C4-2B (cell line): Measurements from ENCODE around the gene SLC2A6.
"Not testable (repeated sequence)": the region's sequence is repeated elsewhere in the genome, so short reads cannot be mapped to it uniquely, and the experiment has no call there.

ENCODE experiments used
- H3K27ac ChIP-seq: fragments of 450-650 bp; 2 replicates; pipeline ENCODE4 v1.5.1; 2017
- ZFX ChIP-seq: fragments of 450-650 bp; IDR thresholded peaks from 2 replicates; pipeline ENCODE4 v1.6.1; 2017
- TF ChIP-seq, protein P1 (sequence below): fragments of 450-650 bp; conservative IDR thresholded peaks from 2 replicates; pipeline ENCODE4 v1.5.1; 2017; ENCODE audit warnings: mild to moderate bottlenecking

The SLC2A6 gene

DNA sequence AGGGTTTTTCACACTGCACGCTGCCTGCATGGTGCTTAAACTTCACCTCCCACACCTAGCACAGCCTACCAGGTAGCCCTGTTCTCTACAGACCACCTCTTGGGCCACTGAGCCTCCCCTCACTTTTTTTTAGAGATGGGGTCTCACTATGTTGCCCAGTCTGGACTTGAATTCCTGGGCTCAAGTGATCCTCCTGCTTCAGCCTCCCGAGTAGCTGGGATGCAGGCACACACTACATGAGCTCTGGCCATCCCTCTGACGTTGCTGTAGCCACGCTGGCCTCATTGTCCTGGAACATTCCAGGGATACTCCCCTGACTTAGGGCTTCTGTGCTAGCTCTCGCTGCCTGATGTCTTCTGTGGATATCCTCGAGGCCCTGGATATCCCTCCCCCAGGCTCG lies 26.3 kb downstream of the SLC2A6 start:
- H3K27ac ChIP-seq: no peak overlapping the region
- TF ChIP-seq, protein P1, sequence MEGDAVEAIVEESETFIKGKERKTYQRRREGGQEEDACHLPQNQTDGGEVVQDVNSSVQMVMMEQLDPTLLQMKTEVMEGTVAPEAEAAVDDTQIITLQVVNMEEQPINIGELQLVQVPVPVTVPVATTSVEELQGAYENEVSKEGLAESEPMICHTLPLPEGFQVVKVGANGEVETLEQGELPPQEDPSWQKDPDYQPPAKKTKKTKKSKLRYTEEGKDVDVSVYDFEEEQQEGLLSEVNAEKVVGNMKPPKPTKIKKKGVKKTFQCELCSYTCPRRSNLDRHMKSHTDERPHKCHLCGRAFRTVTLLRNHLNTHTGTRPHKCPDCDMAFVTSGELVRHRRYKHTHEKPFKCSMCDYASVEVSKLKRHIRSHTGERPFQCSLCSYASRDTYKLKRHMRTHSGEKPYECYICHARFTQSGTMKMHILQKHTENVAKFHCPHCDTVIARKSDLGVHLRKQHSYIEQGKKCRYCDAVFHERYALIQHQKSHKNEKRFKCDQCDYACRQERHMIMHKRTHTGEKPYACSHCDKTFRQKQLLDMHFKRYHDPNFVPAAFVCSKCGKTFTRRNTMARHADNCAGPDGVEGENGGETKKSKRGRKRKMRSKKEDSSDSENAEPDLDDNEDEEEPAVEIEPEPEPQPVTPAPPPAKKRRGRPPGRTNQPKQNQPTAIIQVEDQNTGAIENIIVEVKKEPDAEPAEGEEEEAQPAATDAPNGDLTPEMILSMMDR: no peak
- no peak for TF ChIP-seq ZFX

DNA sequence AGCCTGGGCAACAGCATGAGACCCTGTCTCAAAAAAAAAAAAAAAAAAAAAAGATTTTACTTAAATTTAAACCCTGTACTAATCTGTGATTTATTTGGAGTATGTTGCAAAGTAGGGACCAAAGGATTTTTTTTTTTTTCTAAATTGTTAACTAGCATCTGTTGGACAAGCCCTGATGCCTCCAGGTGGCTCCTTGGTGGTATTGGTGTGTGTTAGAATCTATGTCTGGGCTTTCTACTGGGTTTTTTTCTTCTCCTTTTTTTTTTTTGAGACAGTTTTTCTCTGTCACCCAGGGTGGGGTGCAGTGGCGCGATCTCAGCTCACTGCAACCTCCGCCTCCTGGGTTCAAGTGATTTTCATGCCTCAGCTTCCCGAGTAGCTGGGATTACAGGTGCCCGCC lies 27.0 kb downstream of the SLC2A6 start:
- not testable (repeated sequence) for H3K27ac ChIP-seq

DNA sequence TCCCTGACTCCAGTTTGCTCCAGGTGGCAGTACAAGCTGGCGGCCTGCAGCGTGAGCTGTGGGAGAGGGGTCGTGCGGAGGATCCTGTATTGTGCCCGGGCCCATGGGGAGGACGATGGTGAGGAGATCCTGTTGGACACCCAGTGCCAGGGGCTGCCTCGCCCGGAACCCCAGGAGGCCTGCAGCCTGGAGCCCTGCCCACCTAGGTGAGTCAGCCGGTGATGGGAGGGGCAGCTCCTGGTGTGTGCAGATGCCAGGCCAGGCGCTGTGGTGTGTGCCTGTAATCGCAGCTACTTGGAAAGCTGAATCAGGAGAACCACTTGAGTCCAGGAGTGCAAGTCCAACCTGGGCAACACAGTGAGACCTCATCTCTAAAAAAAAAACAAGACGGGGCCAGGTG lies 29.1 kb downstream of the SLC2A6 start:
- H3K27ac ChIP-seq: no peak overlapping the region
- TF ChIP-seq, protein P1: no peak
- no peak for TF ChIP-seq ZFX

DNA sequence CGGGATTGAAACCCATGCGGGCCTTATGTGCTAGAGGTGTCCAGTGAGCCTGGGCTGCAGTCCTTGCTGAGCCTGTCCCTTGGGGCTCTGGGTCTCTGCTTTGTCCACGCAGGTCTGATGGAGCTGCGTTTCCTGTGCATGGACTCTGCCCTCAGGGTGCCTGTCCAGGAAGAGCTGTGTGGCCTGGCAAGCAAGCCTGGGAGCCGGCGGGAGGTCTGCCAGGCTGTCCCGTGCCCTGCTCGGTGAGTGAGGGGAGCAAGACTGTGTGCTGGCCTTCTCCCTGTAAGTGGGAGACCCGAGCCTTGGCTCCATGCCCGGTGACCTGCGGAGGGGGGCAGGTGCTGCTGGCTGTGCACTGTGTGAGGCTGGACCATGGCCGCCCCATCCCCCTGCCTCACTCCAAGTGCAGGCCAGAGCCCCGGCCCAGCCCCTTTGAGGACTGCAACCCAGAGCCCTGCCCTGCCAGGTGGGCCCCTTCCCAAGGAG lies 30.4 kb downstream of the SLC2A6 start:
- H3K27ac ChIP-seq: no peak overlapping the region
- no peak for TF ChIP-seq ZFX
- TF ChIP-seq, protein P1: no peak

DNA sequence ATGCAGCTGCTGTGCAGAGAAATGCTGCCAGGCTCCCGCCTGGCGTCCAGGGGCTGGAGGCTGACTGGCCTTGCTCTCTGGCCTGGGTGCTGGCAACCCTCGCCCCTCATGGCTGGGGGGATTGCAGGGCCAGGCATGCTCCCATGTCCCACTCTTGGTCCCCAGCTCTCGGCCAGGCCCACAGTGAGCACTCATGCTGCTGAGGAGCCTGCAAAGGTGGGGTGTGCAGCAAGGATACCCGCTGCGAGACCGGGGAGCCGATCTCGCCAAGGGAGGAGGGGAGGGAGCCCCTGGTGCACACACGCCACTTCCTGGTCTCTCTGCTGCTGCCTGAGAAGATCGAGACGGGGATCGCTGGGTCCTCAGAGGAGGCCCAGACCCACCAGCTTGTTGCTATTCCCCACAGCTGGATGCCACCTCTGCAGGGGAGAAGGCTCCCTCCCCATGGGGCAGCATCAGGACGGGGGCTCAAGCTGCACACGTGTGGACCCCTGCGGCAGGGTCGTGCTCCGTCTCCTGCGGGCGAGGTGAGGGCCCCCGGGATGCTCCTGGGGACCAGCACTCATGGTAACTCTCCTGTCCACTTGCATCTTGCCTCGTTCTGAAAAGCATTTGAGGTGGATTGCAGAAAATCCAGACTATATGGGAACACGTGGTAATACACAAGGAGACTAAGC lies 33.5 kb downstream of the SLC2A6 start:
- TF ChIP-seq, protein P1: no peak
- no peak for TF ChIP-seq ZFX
- H3K27ac ChIP-seq: no peak overlapping the region

DNA sequence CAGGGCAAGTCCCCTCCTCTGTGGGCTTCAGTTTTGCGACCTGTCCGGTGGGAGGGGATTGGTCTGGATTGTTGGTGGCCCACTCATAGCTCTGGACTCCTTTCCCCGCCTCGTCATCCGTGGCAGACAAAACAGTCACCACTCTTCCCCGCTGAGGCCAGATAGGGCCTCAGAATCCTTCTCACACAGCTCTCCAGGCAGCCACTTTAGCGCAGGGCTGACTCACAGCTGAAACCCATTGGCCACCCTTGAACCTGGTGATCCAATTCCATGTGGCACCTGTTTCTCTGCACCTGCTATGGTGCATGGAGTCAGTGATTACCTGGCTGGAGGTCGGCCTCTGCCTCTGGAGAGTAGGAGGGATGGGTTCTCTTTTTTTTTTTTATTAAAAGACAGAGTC lies 34.9 kb downstream of the SLC2A6 start:
- TF ChIP-seq, protein P1: no peak
- no peak for TF ChIP-seq ZFX
- no peak overlapping the region for H3K27ac ChIP-seq

DNA sequence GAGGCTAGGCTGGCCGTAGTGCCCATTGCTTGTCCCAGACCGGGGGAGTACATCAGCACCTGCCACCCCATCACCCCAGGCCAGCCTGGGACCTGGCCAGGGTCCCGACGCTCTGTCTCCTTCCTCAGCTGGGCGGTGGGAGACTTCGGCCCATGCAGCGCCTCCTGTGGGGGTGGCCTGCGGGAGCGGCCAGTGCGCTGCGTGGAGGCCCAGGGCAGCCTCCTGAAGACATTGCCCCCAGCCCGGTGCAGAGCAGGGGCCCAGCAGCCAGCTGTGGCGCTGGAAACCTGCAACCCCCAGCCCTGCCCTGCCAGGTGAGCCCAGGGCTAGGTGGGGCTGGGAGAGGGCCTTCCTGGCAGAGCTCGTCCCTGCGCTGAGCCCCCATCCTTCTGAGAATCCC lies 35.7 kb downstream of the SLC2A6 start:
- H3K27ac ChIP-seq: no peak overlapping the region
- no peak for TF ChIP-seq ZFX
- TF ChIP-seq, protein P1: no peak

DNA sequence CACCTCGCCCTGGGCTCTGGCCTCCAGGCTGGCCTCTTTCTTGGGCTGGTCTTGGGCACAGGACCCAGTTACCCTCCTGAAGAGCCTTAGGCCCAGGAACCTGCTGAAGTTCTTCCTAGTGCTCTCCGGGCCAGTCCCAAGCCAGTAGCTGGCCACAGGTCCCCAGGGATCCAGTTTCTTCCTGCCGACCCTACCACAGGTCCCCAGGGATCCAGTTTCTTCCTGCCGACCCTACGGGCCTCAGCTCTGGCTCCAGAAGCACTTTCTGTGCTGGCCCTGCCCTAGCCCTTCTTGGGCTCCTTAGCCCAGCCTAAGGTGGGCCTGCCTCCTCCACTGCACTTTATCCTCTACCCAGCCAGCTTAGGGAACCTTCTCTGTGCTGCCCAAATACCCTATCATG lies 37.3 kb downstream of the SLC2A6 start:
- TF ChIP-seq ZFX: no peak
- TF ChIP-seq, protein P1: no peak
- H3K27ac ChIP-seq: no peak overlapping the region
